ENCODE data around the gene CREB3L1.
A peak's percentile ranks its signal among the peaks of the same experiment; 100 is the strongest.
"Not testable (repeated sequence)": the region's sequence is repeated elsewhere in the genome, so short reads cannot be mapped to it uniquely, and the experiment has no call there.

The CREB3L1 gene

GRCh38 chr11:46248289-46249102 is 29.0 kb upstream of the CREB3L1 start:
- DNase-seq = peak; percentile 86

GRCh38 chr11:46249103-46249937 is 28.1 kb upstream of the CREB3L1 start:
- peak; percentile 33 for DNase-seq

- DNase-seq = no peak
Measured at GRCh38 chr11:46249938-46250744, 27.3 kb upstream of the CREB3L1 start.

- DNase-seq = no peak
Measured at GRCh38 chr11:46250745-46251052, 26.8 kb upstream of the CREB3L1 start.

GRCh38 chr11:46251954-46252353 is 25.5 kb upstream of the CREB3L1 start:
- no peak for DNase-seq

- DNase-seq = no peak
Measured at GRCh38 chr11:46252373-46252914, 25.0 kb upstream of the CREB3L1 start.

- DNase-seq = no peak
Measured at GRCh38 chr11:46253258-46254132, 24.0 kb upstream of the CREB3L1 start.

GRCh38 chr11:46254133-46254491 is 23.4 kb upstream of the CREB3L1 start:
- no peak for DNase-seq

GRCh38 chr11:46256540-46257001 is 20.9 kb upstream of the CREB3L1 start:
- DNase-seq = no peak

GRCh38 chr11:46259347-46259746 is 18.1 kb upstream of the CREB3L1 start:
- DNase-seq = not testable (repeated sequence)

GRCh38 chr11:46259971-46260560 is 17.4 kb upstream of the CREB3L1 start:
- DNase-seq = no peak

- DNase-seq = no peak
Measured at GRCh38 chr11:46263120-46263519, 14.3 kb upstream of the CREB3L1 start.

GRCh38 chr11:46264030-46264429 is 13.4 kb upstream of the CREB3L1 start:
- no peak for DNase-seq

GRCh38 chr11:46264976-46265375 is 12.5 kb upstream of the CREB3L1 start:
- no peak for DNase-seq

- no peak for DNase-seq
Measured at GRCh38 chr11:46265764-46266163, 11.7 kb upstream of the CREB3L1 start.

- no peak for DNase-seq
Measured at GRCh38 chr11:46267930-46268329, 9.5 kb upstream of the CREB3L1 start.

GRCh38 chr11:46270684-46271083 is 6.8 kb upstream of the CREB3L1 start:
- DNase-seq = no peak

GRCh38 chr11:46271407-46271806 is 6.1 kb upstream of the CREB3L1 start:
- DNase-seq = no peak

- DNase-seq = no peak
Measured at GRCh38 chr11:46271875-46272815, 5.3 kb upstream of the CREB3L1 start.

GRCh38 chr11:46272816-46273427 is 4.5 kb upstream of the CREB3L1 start:
- no peak for DNase-seq
